Mesodermal cell (in vitro differentiated cells): Measurements from ENCODE around the gene NOL9.

ENCODE experiments used
- H3K27ac ChIP-seq: 2 replicates; pipeline ENCODE4 v1.7.0; 2013; ENCODE audit warnings: mild to moderate bottlenecking, low read depth, low read length, moderate library complexity; ENCODE audit not compliant: severe bottlenecking
- H3K36me3 ChIP-seq: 2 replicates; pipeline ENCODE4 v1.7.1; 2013; ENCODE audit warnings: mild to moderate bottlenecking, low read length, moderate library complexity; ENCODE audit not compliant: control insufficient read depth, insufficient read depth
- H3K4me1 ChIP-seq: one replicate; pipeline ENCODE4 v1.7.1; 2013; ENCODE audit warnings: mild to moderate bottlenecking, low read length; ENCODE audit not compliant: insufficient read depth, control insufficient read depth, poor library complexity, severe bottlenecking
- H3K4me3 ChIP-seq: 2 replicates; pipeline ENCODE4 v1.7.0; 2013; ENCODE audit warnings: low read length, control low read depth, mild to moderate bottlenecking; ENCODE audit not compliant: insufficient read depth, poor library complexity, severe bottlenecking; ENCODE audit errors: extremely low read depth
- H3K9me3 ChIP-seq: 2 replicates; pipeline ENCODE4 v1.7.1; 2013; ENCODE audit warnings: mild to moderate bottlenecking, low read length, moderate library complexity; ENCODE audit not compliant: control insufficient read depth
- WGBS, 2 experiments: methylation state at CpG; one replicate each; pipeline ENCODE4 v1.1.5; 2013; ENCODE audit warnings: missing lambda C conversion rate in 2 of 2; ENCODE audit not compliant: insufficient coverage in 2 of 2; 5-methylcytosine and 5-hydroxymethylcytosine counted together

Gene NOL9

GRCh38 chr1:6535214-6535613 is 19.1 kb downstream of the NOL9 start:
- no peaks in the 10 kb centered on the region for H3K9me3 ChIP-seq
- no peak overlapping the region for H3K27ac ChIP-seq
- H3K4me3 ChIP-seq = no peak overlapping the region
- peaks cover 66% of the 10 kb centered on the region for H3K36me3 ChIP-seq
- WGBS, 2 experiments = 90 to 100% methylated on average over 1 to 2 of the region's 4 CpGs
- H3K4me1 ChIP-seq = no peaks in the 10 kb centered on the region

GRCh38 chr1:6534248-6534822 is 20.0 kb downstream of the NOL9 start:
- WGBS, 2 experiments = 87 to 92% methylated on average over 7 to 8 of the region's 8 CpGs
- Histone ChIP-seq H3K9me3 (no peaks in the 10 kb centered on the region), H3K27ac (no peak overlapping the region), H3K36me3 (peaks cover 74% of the 10 kb centered on the region), H3K4me1 (no peaks in the 10 kb centered on the region), H3K4me3 (no peak overlapping the region)

GRCh38 chr1:6531996-6532395 is 22.3 kb downstream of the NOL9 start:
- no peak overlapping the region for H3K27ac ChIP-seq
- 94 to 95% methylated on average over 3 to 5 of the region's 5 CpGs for WGBS, 2 experiments
- H3K36me3 ChIP-seq = peaks cover 89% of the 10 kb centered on the region
- no peak overlapping the region for H3K4me3 ChIP-seq
- H3K9me3 ChIP-seq = no peaks in the 10 kb centered on the region
- no peaks in the 10 kb centered on the region for H3K4me1 ChIP-seq

GRCh38 chr1:6530504-6531160 is 23.7 kb downstream of the NOL9 start:
- no peaks in the 10 kb centered on the region for H3K9me3 ChIP-seq
- peaks cover 89% of the 10 kb centered on the region for H3K36me3 ChIP-seq
- WGBS, 2 experiments = 95 to 96% methylated on average over 9 to 12 of the region's 13 CpGs
- no peak overlapping the region for H3K4me3 ChIP-seq
- H3K27ac ChIP-seq = no peak overlapping the region
- no peaks in the 10 kb centered on the region for H3K4me1 ChIP-seq

- Histone ChIP-seq H3K36me3 (peaks cover 92% of the 10 kb centered on the region), H3K4me1 (peaks cover 7% of the 10 kb centered on the region), H3K4me3 (no peak overlapping the region), H3K9me3 (no peaks in the 10 kb centered on the region), H3K27ac (no peak overlapping the region)
- WGBS, 2 experiments = 95 to 99% methylated on average over 6 of the region's 7 CpGs
Measured at GRCh38 chr1:6528492-6528891, 25.8 kb downstream of the NOL9 start.

- H3K9me3 ChIP-seq = no peaks in the 10 kb centered on the region
- peaks cover 11% of the 10 kb centered on the region for H3K4me1 ChIP-seq
- H3K36me3 ChIP-seq = peaks cover 70% of the 10 kb centered on the region
- no peak overlapping the region for H3K4me3 ChIP-seq
- no peak overlapping the region for H3K27ac ChIP-seq
- WGBS, 2 experiments = 91 to 93% methylated on average over 9 to 11 of the region's 11 CpGs
Measured at GRCh38 chr1:6526316-6526715, 28.0 kb downstream of the NOL9 start.

GRCh38 chr1:6523566-6523965 is 30.7 kb downstream of the NOL9 start:
- 49 to 81% methylated on average over 3 to 5 of the region's 6 CpGs for WGBS, 2 experiments

GRCh38 chr1:6521536-6521935 is 32.8 kb downstream of the NOL9 start:
- Histone ChIP-seq H3K36me3 (peaks cover 25% of the 10 kb centered on the region), H3K4me3 (no peak overlapping the region), H3K27ac (no peak overlapping the region), H3K9me3 (no peaks in the 10 kb centered on the region), H3K4me1 (peaks cover 40% of the 10 kb centered on the region)
- WGBS, 2 experiments = 83 to 84% methylated on average over 4 to 5 of the region's 5 CpGs

More at GRCh38 chr1:6523566-6523965, 30.7 kb downstream of the NOL9 start:
- no peak overlapping the region for H3K27ac ChIP-seq
- H3K4me1 ChIP-seq = peaks cover 32% of the 10 kb centered on the region
- no peak overlapping the region for H3K4me3 ChIP-seq
- no peaks in the 10 kb centered on the region for H3K9me3 ChIP-seq
- peaks cover 44% of the 10 kb centered on the region for H3K36me3 ChIP-seq

- H3K27ac ChIP-seq = peak overlapping the region; percentile 66
- WGBS, 2 experiments = 19 to 22% methylated on average over 12 to 13 of the region's 13 CpGs
- no peak overlapping the region for H3K4me3 ChIP-seq
- peaks cover 11% of the 10 kb centered on the region for H3K36me3 ChIP-seq
- H3K4me1 ChIP-seq = peaks cover 41% of the 10 kb centered on the region
- no peaks in the 10 kb centered on the region for H3K9me3 ChIP-seq
Measured at GRCh38 chr1:6519935-6520671, 34.2 kb downstream of the NOL9 start.

GRCh38 chr1:6519491-6519934 is 34.8 kb downstream of the NOL9 start:
- Histone ChIP-seq H3K36me3 (peaks cover 7% of the 10 kb centered on the region), H3K27ac (peak overlapping the region; percentile 66), H3K4me3 (no peak overlapping the region), H3K4me1 (peaks cover 36% of the 10 kb centered on the region), H3K9me3 (no peaks in the 10 kb centered on the region)
- 83 to 84% methylated on average over 9 to 10 of the region's 11 CpGs for WGBS, 2 experiments
